GM23338 (cell line): ENCODE data around the gene ZBTB40. TPM values are rescaled to one million over a fixed set of nuclear protein-coding genes. Genes with fewer than 3 reads are reported as not detected.

Source experiments
- ATAC-seq: fragments of 200-7000 bp; cut with Tn5 transposase; 3 replicates; pipeline ENCODE4 v1.9.1; 2020
- DNase-seq: peaks from one replicate; pipeline ENCODE4 v3.0.0-alpha.2; 2015; ENCODE audit warnings: low spot score
- H2AFZ ChIP-seq: fragments of 200-600 bp; sonication (generic); 2 replicates; pipeline ENCODE4 v1.8.0; 2016; ENCODE audit warnings: antibody characterized with exemption, mild to moderate bottlenecking, moderate library complexity
- H3F3A ChIP-seq: fragments of 200-600 bp; sonication (generic); replicated peaks from 2 replicates; pipeline ENCODE4 v1.8.0; 2017; ENCODE audit warnings: antibody characterized with exemption, mixed run types, low read depth
- H3K27ac ChIP-seq: fragments of 200-600 bp; sonication (generic); 2 replicates; pipeline ENCODE4 v1.6.1; 2016; ENCODE audit warnings: low read depth
- H3K27me3 ChIP-seq: fragments of 200-600 bp; sonication (generic); 2 replicates; pipeline ENCODE4 v1.8.0; 2016; ENCODE audit warnings: mild to moderate bottlenecking, mixed run types, moderate library complexity; ENCODE audit not compliant: insufficient read depth
- H3K36me3 ChIP-seq: fragments of 200-600 bp; sonication (generic); 2 replicates; pipeline ENCODE4 v1.8.0; 2016; ENCODE audit warnings: mild to moderate bottlenecking; ENCODE audit not compliant: insufficient read depth
- H3K4me1 ChIP-seq: fragments of 200-600 bp; sonication (generic); 2 replicates; pipeline ENCODE4 v1.8.0; 2016; ENCODE audit warnings: mild to moderate bottlenecking, moderate library complexity; ENCODE audit not compliant: insufficient read depth
- H3K4me2 ChIP-seq: fragments of 200-600 bp; sonication (generic); 2 replicates; pipeline ENCODE4 v1.7.1; 2017; ENCODE audit warnings: mixed run types
- H3K4me3 ChIP-seq: fragments of 200-600 bp; sonication (generic); 2 replicates; pipeline ENCODE4 v1.6.1; 2016; ENCODE audit warnings: mixed run types
- H3K79me2 ChIP-seq: fragments of 200-600 bp; sonication (generic); replicated peaks from 2 replicates; pipeline ENCODE4 v1.8.0; 2017; ENCODE audit warnings: mild to moderate bottlenecking; ENCODE audit not compliant: insufficient read depth
- H3K9me2 ChIP-seq: fragments of 200-600 bp; sonication (generic); 2 replicates; pipeline ENCODE4 v1.8.0; 2017; ENCODE audit not compliant: insufficient read depth
- H4K20me1 ChIP-seq: fragments of 200-600 bp; sonication (generic); replicated peaks from 2 replicates; pipeline ENCODE4 v1.8.0; 2017; ENCODE audit warnings: mild to moderate bottlenecking; ENCODE audit not compliant: insufficient read depth
- H3K27ac Mint-ChIP-seq: 2 replicates; pipeline ENCODE4 v1.8.0; 2020; ENCODE audit warnings: inconsistent platforms, mild to moderate bottlenecking, moderate library complexity, mixed read lengths
- H3K27me3 Mint-ChIP-seq: 3 replicates; pipeline ENCODE4 v1.8.0; 2022; ENCODE audit warnings: low read depth, mild to moderate bottlenecking, moderate library complexity, mixed read lengths, inconsistent platforms; ENCODE audit not compliant: insufficient read depth, poor library complexity
- H3K36me3 Mint-ChIP-seq: 3 replicates; pipeline ENCODE4 v1.8.0; 2021; ENCODE audit warnings: low read depth, mild to moderate bottlenecking, inconsistent platforms, moderate library complexity, mixed read lengths
- H3K4me1 Mint-ChIP-seq: 3 replicates; pipeline ENCODE4 v1.8.0; 2020; ENCODE audit warnings: mild to moderate bottlenecking, inconsistent platforms, mixed read lengths
- H3K4me3 Mint-ChIP-seq: 3 replicates; pipeline ENCODE4 v1.8.0; 2021; ENCODE audit warnings: moderate library complexity, mild to moderate bottlenecking, inconsistent platforms, mixed read lengths
- H3K9me3 Mint-ChIP-seq: 3 replicates; pipeline ENCODE4 v1.8.0; 2020; ENCODE audit warnings: moderate library complexity, mild to moderate bottlenecking, inconsistent platforms, mixed read lengths
- CTCF ChIP-seq, 2 experiments: fragments of 200-600 bp in 1 of 2; sonication (generic) in 1 of 2; conservative IDR thresholded peaks; 2 replicates each; pipeline versions ENCODE4 v1.5.1 to v1.6.1; 2016 to 2017; ENCODE audit warnings: antibody characterized with exemption in 2 of 2, low read depth in 2 of 2, mild to moderate bottlenecking in 2 of 2, moderate library complexity in 1 of 2
- ETS1 ChIP-seq: IDR thresholded peaks from 2 replicates; pipeline ENCODE4 v1.6.1; 2016; ENCODE audit warnings: antibody characterized with exemption
- EZH2 ChIP-seq: fragments of 200-600 bp; sonication (generic); IDR thresholded peaks from one replicate; pipeline ENCODE4 v1.8.0; 2017; ENCODE audit warnings: antibody characterized with exemption, mild to moderate bottlenecking, low read depth; ENCODE audit not compliant: unreplicated experiment
- EZH2phosphoT487 ChIP-seq: fragments of 200-600 bp; sonication (generic); IDR thresholded peaks from one replicate; pipeline ENCODE4 v1.8.1; 2018; ENCODE audit warnings: antibody characterized with exemption; ENCODE audit not compliant: unreplicated experiment
- JUNB ChIP-seq: IDR thresholded peaks from one replicate; pipeline ENCODE4 v1.6.1; 2016; ENCODE audit warnings: antibody characterized with exemption; ENCODE audit not compliant: unreplicated experiment
- NANOG ChIP-seq: IDR thresholded peaks from 2 replicates; pipeline ENCODE4 v1.6.1; 2016; ENCODE audit warnings: antibody characterized with exemption, borderline replicate concordance
- STAT1 ChIP-seq: IDR thresholded peaks from one replicate; pipeline ENCODE4 v1.6.1; 2016; ENCODE audit warnings: antibody characterized with exemption; ENCODE audit not compliant: unreplicated experiment
- ZNF114 ChIP-seq: fragments of 250-450 bp; sonication (Bioruptor Pico); IDR thresholded peaks from 2 replicates; pipeline ENCODE4 v1.5.0; 2020; ENCODE audit warnings: mild to moderate bottlenecking, moderate library complexity
- ZNF331 ChIP-seq: fragments of 250-450 bp; sonication (Bioruptor Pico); IDR thresholded peaks from 2 replicates; pipeline ENCODE4 v1.5.0; 2020; ENCODE audit warnings: low read depth, mild to moderate bottlenecking, moderate library complexity
- ZNF462 ChIP-seq: fragments of 250-450 bp; sonication (Bioruptor Pico); IDR thresholded peaks from 2 replicates; pipeline ENCODE4 v1.5.0; 2020; ENCODE audit warnings: mild to moderate bottlenecking, moderate library complexity
- polyA plus RNA-seq: library from polyadenylated mRNA; unstranded; fragments of >200 nt; fragmentation: Nextera tagmentation; extraction: Ambion mirVana; gene quantifications from 2 replicates; pipeline ENCODE4 v1.2.1, GENCODE V29; 2016
- total RNA-seq: library from RNA; depleted of rRNA; stranded (reverse); fragments of >200 nt; shearing (Covaris generic); gene quantifications from 2 replicates; pipeline ENCODE4 v1.2.3, GENCODE V29; 2014

ZBTB40 gene
- total and polyA plus RNA-seq, 2 experiments from 2014 or later, result 3.1 to 22.7 TPM

- DNase-seq (no peak), ATAC-seq (no peak)
- Histone ChIP-seq H3K9me2 (no peaks in the 10 kb centered on the region), H3K4me1 (peaks cover 39% of the 10 kb centered on the region), H3K27ac (no peak overlapping the region), H3K4me3 (no peak overlapping the region), H4K20me1 (no peaks in the 10 kb centered on the region; the same call in 1 of the 2 replicates), H3F3A (no peaks in the 10 kb centered on the region), H3K4me2 (no peak overlapping the region), H3K27me3 (no peaks in the 10 kb centered on the region), H3K79me2 (peaks cover 16% of the 10 kb centered on the region), H3K36me3 (no peaks in the 10 kb centered on the region; the same call in 1 of the 2 replicates), H2AFZ (no peak overlapping the region)
- no peak for TF ChIP-seq ETS1
- no peak for TF ChIP-seq ZNF114 (CRISPR knock-in tag)
- TF ChIP-seq STAT1, result no peak
- TF ChIP-seq ZNF331 (CRISPR knock-in tag), result no peak
- TF ChIP-seq EZH2, result no peak
- TF ChIP-seq NANOG, result no peak
- TF ChIP-seq EZH2phosphoT487, result no peak
- Mint-ChIP-seq H3K4me1 (peaks cover 8% of the 10 kb centered on the region), H3K36me3 (no peaks in the 10 kb centered on the region), H3K9me3 (no peaks in the 10 kb centered on the region), H3K27ac (no peak overlapping the region), H3K27me3 (no peaks in the 10 kb centered on the region), H3K4me3 (no peak overlapping the region)
These were observed 40.5 kb downstream of the ZBTB40 start for GRCh38 chr1:22491995-22492715.

GRCh38 chr1:22494144-22494543 is 42.5 kb downstream of the ZBTB40 start:
- H3K27me3 Mint-ChIP-seq, result peaks cover 5% of the 10 kb centered on the region
- no peaks in the 10 kb centered on the region for H3K9me3 Mint-ChIP-seq
- no peak for DNase-seq
- no peaks in the 10 kb centered on the region for H3K9me2 ChIP-seq
- H3K4me3 ChIP-seq, result no peak overlapping the region
- no peak overlapping the region for H3K4me3 Mint-ChIP-seq
- no peak overlapping the region for H3K4me2 ChIP-seq
- no peaks in the 10 kb centered on the region for H3K36me3 Mint-ChIP-seq
- no peaks in the 10 kb centered on the region for H3K79me2 ChIP-seq
- peaks cover 3% of the 10 kb centered on the region; the same call in 1 of the 2 replicates for H4K20me1 ChIP-seq
- H3K27ac Mint-ChIP-seq, result no peak overlapping the region
- H3K36me3 ChIP-seq, result peaks cover 5% of the 10 kb centered on the region; the same call in 1 of the 2 replicates
- H3K27ac ChIP-seq, result no peak overlapping the region
- H3K4me1 Mint-ChIP-seq, result peaks cover 9% of the 10 kb centered on the region
- ATAC-seq, result no peak
- peaks cover 28% of the 10 kb centered on the region for H3K4me1 ChIP-seq
- H3K27me3 ChIP-seq, result peaks cover 10% of the 10 kb centered on the region; the same call in 1 of the 2 replicates
- H2AFZ ChIP-seq, result no peak overlapping the region
- no peak for TF ChIP-seq ZNF462 (CRISPR knock-in tag)
- no peak for TF ChIP-seq JUNB
- TF ChIP-seq ETS1, result no peak
- no peak for TF ChIP-seq ZNF114 (CRISPR knock-in tag)
- TF ChIP-seq CTCF (conservative IDR thresholded peaks at IDR 0.05; ENCODE audit: low read depth in 2 of 2), result no peak
- TF ChIP-seq NANOG, result no peak
- no peaks in the 10 kb centered on the region for H3F3A ChIP-seq
